Adipose tissue (tissue), 3 donors: Measurements from ENCODE around the gene CCDC169. TPM values are rescaled to one million over a fixed set of nuclear protein-coding genes. Genes with fewer than 3 reads are reported as not detected.
"Not testable (repeated sequence)": the region's sequence is repeated elsewhere in the genome, so short reads cannot be mapped to it uniquely, and the experiment has no call there.

ENCODE experiments used
- H3K27ac ChIP-seq: one replicate; pipeline ENCODE4 v1.5.1; 2013; ENCODE audit warnings: low read depth, low read length
- WGBS, 3 donors: extraction: QIAGEN DNeasy Blood & Tissue Kit; methylation state at CpG; one replicate each; pipeline ENCODE4 v1.1.7; 2013; 5-methylcytosine and 5-hydroxymethylcytosine counted together
- polyA plus RNA-seq, 3 donors: library from polyadenylated mRNA; stranded (reverse); fragments of 200-250 nt; gene quantifications; one replicate each; pipeline ENCODE4 v1.2.3, GENCODE V29; 2013
- donor health status: healthy with polysubstance abuse.
- donor health status: Bipolar disorder and iron deficiency.
- donor health status: healthy.

CCDC169 gene
- polyA plus RNA-seq, 3 donors: 0.21 to 0.79 (median 0.24) TPM

- no peak overlapping the region for H3K27ac ChIP-seq
- WGBS, 3 donors: 98 to 100% (median 100%) methylated on average over 1 of the region's 1 CpG
Observed at GRCh38 chr13:36323951-36324566, 26.4 kb upstream of the CCDC169 start.

- 94 to 96% (median 95%) methylated on average over 3 of the region's 3 CpGs for WGBS, 3 donors
- no peak overlapping the region for H3K27ac ChIP-seq
Observed at GRCh38 chr13:36323408-36323807, 25.8 kb upstream of the CCDC169 start.

GRCh38 chr13:36319793-36320192 is 22.2 kb upstream of the CCDC169 start:
- not testable (repeated sequence) for H3K27ac ChIP-seq
- 50 to 75% (median 52%) methylated on average over 4 to 6 of the region's 6 CpGs for WGBS, 3 donors

GRCh38 chr13:36313047-36313969 is 15.7 kb upstream of the CCDC169 start:
- WGBS, 3 donors: 74 to 82% (median 80%) methylated on average over 3 of the region's 3 CpGs
- H3K27ac ChIP-seq: no peak overlapping the region

GRCh38 chr13:36310417-36311108 is 12.9 kb upstream of the CCDC169 start:
- WGBS, 3 donors: 91 to 93% (median 92%) methylated on average over 7 of the region's 7 CpGs
- H3K27ac ChIP-seq: no peak overlapping the region

GRCh38 chr13:36302289-36302688 is 4.7 kb upstream of the CCDC169 start:
- 69 to 81% (median 73%) methylated on average over 3 of the region's 3 CpGs for WGBS, 3 donors
- no peak overlapping the region for H3K27ac ChIP-seq

- 46 to 73% (median 64%) methylated on average over 3 of the region's 3 CpGs for WGBS, 3 donors
- H3K27ac ChIP-seq: not testable (repeated sequence)
Observed at GRCh38 chr13:36299469-36299868, 1.9 kb upstream of the CCDC169 start.

GRCh38 chr13:36298535-36299068 is 988 bp upstream of the CCDC169 start:
- WGBS, 3 donors: 21 to 29% (median 27%) methylated on average over 4 of the region's 4 CpGs
- H3K27ac ChIP-seq: no peak overlapping the region

- H3K27ac ChIP-seq: no peak overlapping the region
- WGBS, 3 donors: 47 to 81% (median 75%) methylated on average over 3 of the region's 3 CpGs
Observed at GRCh38 chr13:36294096-36294495, 3.5 kb downstream of the CCDC169 start.

- WGBS, 3 donors: 89 to 95% (median 93%) methylated on average over 1 of the region's 1 CpG
- H3K27ac ChIP-seq: no peak overlapping the region
Observed at GRCh38 chr13:36293497-36293896, 4.1 kb downstream of the CCDC169 start.

GRCh38 chr13:36288794-36289391 is 8.7 kb downstream of the CCDC169 start:
- no peak overlapping the region for H3K27ac ChIP-seq

GRCh38 chr13:36286006-36286405 is 11.6 kb downstream of the CCDC169 start:
- 84 to 94% (median 86%) methylated on average over 2 of the region's 2 CpGs for WGBS, 3 donors
- H3K27ac ChIP-seq: no peak overlapping the region

- no peak overlapping the region for H3K27ac ChIP-seq
- 43 to 45% (median 44%) methylated on average over 6 of the region's 6 CpGs for WGBS, 3 donors
Observed at GRCh38 chr13:36282821-36283432, 14.7 kb downstream of the CCDC169 start.

- H3K27ac ChIP-seq: no peak overlapping the region
- 66 to 80% (median 70%) methylated on average over 3 of the region's 3 CpGs for WGBS, 3 donors
Observed at GRCh38 chr13:36275190-36276002, 22.2 kb downstream of the CCDC169 start.

- 91 to 96% (median 95%) methylated on average over 2 of the region's 2 CpGs for WGBS, 3 donors
- H3K27ac ChIP-seq: no peak overlapping the region
Observed at GRCh38 chr13:36273431-36273830, 24.2 kb downstream of the CCDC169 start.

- no peak overlapping the region for H3K27ac ChIP-seq
Observed at GRCh38 chr13:36261976-36262375, 35.6 kb downstream of the CCDC169 start.

GRCh38 chr13:36261011-36261410 is 36.6 kb downstream of the CCDC169 start:
- WGBS, 3 donors: 84 to 94% (median 88%) methylated on average over 3 of the region's 3 CpGs
- no peak overlapping the region for H3K27ac ChIP-seq
